ENCODE measurements around the gene RNF182.
"Not testable (repeated sequence)": the region's sequence is repeated elsewhere in the genome, so short reads cannot be mapped to it uniquely, and the experiment has no call there.

RNF182 gene

DNA sequence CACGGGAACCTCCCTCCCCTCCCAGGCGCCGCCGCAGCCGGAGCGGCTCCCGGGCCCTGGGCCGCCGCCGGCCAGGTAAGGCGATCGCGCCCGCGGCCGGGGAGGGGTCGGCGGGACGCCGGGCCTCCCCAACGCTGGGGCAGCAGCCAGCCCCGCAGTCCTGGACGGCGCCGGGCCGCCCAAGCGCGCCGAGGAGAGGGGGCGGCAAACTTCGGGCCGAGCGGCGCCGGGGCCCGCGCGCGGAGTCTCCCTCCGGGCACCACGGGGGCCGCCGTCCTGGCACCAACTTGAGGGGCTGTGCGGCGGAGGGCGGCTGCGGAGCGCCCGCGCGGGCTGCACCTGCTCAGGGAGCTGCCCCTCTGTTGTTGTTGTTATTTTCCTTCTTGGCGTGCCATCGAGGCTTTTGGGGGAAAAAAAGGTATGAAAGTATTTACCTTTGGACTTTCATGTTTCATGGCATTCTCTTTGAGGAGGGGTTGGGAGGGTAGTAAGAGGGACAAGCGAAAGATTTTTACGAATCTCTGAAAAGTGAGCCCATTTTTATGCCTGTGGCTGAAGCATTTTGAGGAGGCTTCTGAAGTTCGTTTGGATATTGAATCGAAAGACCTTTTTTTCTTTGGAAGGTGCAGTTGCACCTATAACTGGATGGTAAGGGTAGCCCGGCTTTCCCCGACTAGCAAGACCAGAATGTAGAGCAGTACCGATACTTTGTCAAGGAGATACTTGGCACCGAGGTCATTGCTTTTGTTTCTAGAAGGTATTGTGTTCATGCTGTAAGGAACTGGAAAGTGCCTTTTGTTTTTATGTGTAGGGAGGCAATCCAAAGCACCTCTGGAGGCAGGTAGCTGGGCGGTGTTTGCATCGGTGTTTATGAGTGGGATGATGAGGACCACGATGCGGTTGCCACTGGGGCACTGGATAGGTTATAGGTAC lies at the start of gene RNF182:
TSS of gene RNF182 (plus strand) at position 4 of the 933 bp plus-strand sequence. CDS start 52,168 bp downstream, outside the sequence.
- DNase-seq = no peak

DNA sequence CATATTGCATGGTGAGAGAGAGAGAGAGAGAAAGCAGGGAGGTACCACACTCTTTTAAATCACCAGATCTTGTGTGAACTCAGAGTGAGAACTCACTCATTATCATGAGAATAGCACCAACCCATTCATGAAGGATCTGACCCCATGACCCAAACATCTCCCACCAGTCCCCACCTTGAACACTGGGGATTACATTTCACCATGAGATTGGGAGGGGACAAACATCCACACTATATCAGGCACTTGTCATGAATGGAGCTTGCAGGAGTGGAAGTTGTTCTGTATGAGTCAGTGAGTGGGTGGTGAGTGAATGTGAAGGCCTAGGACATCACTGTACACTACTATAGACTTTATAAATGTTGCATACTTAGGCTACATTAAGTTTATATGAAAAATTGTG lies 47.7 kb upstream of the RNF182 start:
- no peak for DNase-seq

GRCh38 chr6:13880061-13880663 lies 44.6 kb upstream of the RNF182 start:
- not testable (repeated sequence) for DNase-seq

DNA sequence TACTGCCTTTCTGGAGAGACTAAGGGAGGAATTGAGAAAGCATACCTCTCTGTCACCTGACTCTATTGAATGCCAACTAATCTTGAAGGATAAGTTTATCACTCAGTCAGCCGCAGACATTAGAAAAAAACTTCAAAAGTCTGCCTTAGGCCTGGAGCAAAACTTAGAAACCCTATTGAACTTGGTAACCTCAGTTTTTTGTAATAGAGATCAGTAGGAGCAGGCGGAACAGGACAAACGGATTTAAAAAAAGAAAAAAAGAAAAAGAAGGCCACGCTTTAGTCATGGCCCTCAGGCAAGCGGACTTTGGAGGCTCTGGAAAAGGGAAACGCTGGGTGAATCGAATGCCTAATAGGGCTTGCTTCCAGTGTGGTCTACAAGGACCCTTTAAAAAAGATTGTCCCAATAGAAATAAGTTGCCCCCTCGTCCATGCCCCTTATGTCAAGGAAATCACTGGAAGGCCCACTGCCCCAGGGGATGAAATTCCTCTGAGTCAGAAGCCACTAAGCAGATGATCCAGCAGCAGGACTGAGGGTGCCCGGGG lies 43.1 kb upstream of the RNF182 start:
- DNase-seq = no peak

GRCh38 chr6:13883966-13884365 lies 40.8 kb upstream of the RNF182 start:
- no peak for DNase-seq

GRCh38 chr6:13884397-13884796 lies 40.4 kb upstream of the RNF182 start:
- no peak for DNase-seq

- no peak for DNase-seq
Observed at GRCh38 chr6:13885601-13886000, 39.2 kb upstream of the RNF182 start.

DNA sequence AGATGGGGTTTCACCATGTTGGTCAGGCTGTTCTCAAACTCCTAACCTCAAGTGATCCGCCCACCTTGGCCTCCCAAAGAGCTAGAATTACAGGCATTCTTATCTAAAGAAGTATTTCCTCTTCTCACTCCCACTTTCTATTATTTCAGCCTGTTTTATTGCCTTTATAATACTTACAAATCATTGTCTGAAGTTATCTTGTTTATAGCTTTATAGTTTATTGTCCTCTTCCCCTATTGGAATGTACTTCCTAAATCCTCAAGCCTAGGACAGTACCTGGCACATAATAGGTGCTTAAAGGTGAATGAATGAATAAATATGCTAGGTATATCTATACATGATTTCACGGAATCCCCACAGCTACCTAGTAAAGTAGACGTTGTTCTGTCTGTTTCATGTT lies 37.8 kb upstream of the RNF182 start:
- no peak for DNase-seq

- DNase-seq = no peak
Observed at GRCh38 chr6:13892017-13892645, 32.6 kb upstream of the RNF182 start.

DNA sequence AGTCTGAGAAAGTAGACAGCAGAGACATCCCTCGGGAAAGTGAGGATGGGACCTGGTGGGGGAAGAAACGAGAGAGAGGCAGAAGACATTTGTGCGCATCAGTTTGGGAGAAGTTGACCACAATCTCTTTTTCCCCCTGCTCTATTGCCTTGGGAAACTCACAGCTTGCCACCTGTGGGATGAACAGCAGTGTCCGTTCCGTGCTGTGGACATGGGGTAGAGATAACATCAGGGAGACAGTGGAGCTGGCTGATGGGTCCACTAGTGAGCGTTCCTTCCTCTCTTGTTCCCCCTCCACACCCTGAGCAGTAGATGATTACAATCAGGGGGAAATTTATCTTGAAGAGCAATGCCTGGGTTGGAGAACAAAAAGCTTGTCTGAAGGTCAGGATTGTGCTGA lies 21.8 kb upstream of the RNF182 start:
- DNase-seq = no peak

DNA sequence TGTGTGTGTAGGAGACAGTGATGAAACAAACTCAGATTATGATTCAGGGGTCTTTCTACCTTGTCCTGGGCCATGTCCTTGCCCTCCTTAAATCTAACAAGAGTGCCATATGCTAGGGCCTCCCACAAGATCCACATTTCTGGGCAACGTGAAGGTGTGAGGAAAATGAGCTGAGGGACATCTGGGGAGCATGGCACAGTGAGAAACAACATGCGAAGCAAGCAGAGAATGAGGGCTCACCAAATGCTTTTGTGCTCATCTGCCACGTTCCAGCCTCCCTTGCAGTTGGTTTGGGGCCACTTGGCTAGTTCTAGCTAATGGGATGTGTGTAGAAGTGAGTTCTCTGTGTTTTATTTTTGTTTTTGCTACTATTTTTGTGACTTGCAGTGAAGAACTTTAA lies 21.4 kb upstream of the RNF182 start:
- DNase-seq = no peak

DNA sequence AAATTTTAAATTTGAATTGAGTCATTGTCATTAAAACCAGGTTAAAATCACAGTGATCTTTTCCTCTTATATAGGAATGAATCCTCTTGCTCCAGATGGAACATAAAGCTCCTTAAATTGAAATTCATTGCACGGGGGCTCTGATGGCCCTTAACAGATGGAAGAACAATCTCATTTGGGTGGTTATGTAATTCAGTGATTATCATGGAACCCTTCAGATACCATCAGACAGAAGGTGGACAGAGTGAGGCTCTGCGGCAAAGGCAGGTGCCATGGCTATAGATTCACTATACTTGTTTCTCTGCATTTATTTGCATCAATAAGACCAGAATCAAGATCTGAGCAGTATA lies 17.8 kb upstream of the RNF182 start:
- no peak for DNase-seq

- DNase-seq = no peak
Observed at GRCh38 chr6:13907614-13908215, 17.0 kb upstream of the RNF182 start.

DNA sequence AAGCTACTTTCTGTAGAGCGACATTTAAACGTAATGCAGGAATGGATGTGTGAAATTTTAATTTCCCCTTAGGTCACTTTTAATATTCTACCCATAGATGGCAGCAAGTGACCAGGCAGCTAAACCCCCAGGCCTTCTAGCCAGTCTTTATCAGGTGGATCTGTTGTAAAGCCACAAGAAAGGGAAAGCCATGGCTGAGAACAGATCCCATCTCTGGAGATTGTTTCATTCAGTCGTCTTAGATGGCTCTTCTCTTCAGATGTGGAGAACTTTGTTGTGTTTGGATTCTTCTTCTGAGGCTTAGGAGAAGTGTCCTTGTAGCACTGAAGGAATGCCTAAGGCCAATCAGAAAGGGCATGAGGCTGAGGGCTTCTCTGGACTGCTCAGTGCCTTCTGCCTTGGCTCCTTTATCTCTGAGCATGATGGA lies 15.8 kb upstream of the RNF182 start:
- DNase-seq = no peak

DNA sequence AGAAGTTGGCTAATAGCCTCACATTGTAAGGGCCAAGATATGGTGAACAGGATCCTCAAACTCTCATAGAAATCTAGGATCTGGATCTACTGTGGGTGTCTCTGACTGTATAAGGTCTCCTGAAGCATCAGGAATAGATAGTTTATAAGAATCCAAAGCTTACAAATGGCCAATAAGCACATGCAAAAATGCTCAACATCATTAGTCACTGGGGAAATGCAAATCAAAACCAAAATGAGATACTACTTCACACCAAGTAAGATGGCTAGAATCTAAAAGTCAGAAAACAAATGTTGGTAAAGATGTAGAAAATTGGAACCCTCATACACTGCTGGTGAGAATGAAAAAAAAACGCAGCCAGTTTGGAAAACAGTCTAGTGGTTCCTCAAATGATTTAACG lies 14.3 kb upstream of the RNF182 start:
- no peak for DNase-seq

DNA sequence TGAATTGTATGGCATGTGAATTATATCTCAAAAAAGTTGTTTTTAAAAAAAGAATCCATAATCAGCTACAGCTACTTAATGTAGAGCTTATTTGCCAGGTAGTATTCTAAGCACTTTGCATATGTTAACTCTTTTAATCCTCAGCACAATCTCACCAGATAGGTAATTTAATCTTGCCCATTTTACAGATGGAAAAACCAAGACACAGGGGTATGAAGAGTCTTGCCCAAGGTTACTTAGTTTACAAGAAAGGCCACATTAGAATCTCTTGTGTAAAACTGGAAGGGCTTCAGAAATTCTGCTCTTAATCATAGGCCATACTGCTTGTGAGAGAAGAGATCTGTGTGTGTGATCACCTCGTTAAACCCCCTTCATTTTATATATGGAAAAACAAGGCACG lies 13.4 kb upstream of the RNF182 start:
- no peak for DNase-seq

DNA sequence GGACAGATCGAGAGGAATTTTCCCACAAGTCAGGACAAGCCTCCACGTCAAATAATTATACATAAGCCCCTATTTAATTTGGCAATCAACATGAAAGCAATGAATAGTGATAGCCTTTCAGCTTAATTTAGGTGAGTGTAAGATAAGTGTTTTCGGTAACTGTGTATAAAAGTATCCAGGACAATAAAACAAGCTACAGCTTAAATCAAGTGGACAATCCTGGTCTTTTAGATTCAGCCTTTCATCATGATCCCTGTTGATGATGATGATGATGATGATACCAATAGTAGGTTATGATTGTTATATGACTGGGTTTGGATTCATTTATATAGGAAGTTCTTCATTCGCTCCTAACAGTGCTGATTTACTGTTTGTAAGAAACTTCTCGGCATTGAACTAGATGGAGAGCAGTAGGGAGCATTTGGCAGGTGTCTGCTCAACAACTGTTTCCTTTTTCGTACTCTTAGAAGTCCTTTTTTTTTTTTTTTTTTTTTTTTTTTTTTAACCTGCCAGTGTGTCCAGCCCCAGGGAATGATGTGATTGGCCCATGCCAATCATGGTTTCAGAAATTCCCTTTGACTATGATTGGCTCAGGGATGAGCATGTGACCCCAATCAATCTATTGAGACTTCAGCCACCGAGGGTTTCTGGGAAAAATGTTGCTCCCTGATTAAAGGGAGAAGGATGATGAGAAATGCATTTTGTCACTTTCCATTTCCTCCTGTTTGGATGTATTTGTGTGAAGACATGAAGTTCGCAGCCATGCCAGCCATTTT lies 11.3 kb upstream of the RNF182 start:
- DNase-seq = no peak

DNA sequence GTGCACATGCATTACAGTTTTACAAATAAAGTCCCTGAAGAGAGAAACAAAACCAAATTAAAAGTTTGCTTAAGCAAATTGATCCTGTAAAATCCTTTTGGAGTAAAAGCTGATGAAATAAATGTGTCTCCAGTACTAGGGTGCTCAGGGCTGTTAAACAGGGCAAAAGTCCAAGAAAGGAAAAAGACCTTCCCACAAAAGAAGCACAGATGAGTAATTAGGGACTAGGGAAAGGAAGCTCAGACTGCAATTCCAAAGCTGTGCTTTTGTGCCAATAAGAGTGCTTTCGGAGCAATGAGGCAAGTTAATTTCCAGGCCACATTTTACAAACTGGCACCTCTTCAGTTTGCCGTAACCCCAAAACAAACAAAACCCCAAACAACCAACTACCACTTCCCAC lies 10.4 kb upstream of the RNF182 start:
- no peak for DNase-seq

- DNase-seq = no peak
Observed at GRCh38 chr6:13915561-13916229, 9.1 kb upstream of the RNF182 start.

DNA sequence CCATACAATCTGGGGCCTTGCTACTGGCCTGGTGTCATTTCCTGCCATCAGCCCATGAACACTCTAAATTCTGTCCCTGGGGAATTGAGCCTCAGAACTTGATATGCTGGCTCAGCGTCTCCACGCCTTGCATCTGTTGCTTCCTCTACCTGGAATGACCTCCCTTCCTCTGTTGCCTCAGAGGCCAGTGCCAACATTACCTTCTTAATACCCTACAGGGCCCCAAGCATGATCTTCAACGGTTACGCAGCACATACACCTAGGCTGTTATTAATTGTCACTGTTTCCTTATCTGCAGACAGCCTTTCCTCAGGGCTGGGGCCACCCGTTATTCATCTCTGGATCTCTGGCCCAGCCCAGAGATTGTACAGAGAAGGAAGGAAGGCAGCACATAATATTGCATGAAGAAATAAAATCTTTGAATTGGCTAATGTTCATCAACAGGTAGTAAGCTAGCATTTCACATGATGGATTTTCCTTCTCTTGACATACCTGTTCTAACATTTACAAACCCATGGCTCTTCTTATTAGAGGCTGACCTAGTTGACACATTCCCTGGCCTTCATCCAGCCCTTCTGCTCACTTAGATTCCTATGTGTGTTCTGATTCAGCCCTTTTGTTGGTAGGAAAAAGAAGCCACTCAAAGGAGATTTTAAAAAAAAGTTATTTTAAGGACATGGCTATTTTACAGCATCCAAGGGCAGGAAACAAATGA lies 8.4 kb upstream of the RNF182 start:
- peak; percentile 44 for DNase-seq

DNA sequence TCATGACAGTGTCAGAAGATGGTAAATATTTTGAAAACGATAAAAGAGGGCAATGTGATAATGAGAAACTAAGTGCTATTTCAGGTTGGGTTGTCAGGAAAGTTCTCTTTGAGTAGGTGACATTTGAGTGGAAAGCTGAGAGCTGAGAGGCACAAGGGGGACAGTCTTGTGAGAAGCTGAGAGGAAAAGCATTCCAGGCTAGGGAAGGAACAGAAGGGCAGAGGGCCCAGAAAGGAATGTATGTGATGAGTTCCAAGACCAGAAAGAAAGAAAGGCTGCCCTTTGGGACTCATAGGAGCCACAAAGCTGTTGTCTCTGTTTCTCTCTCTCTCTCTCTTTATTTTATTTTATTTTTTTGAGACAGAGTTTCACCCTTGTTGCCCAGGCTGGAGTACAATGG lies 7.6 kb upstream of the RNF182 start:
- DNase-seq = no peak

All from DMS 273 treated with DMSO at 0.1 percent for 48 hours (cell line).